ENCODE results near the gene RPL27.

RPL27 gene

DNA sequence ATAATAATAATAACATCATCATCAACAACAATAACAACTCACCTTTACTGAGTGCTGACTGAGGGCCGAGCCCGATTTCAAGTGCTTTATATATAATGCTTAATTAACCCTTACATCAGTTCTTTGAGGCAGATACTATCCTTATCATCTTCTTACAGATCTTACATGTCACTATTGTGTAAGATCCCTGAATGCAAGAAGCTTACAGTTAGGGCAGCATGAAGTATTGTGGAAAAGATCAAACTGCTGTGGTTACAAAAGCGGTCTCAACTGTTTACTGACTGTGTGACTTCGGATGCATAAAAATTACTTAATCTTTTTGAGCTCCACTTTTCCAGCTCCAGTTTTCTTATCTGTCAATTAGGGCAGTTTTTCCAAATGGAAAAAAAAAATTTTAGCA lies 20.7 kb downstream of the RPL27 start:
- TF ChIP-seq GLIS3 (CRISPR knock-in tag; IDR thresholded peaks at IDR 0.05) = no peak
- no peak for TF ChIP-seq ZC3H10 (CRISPR knock-in tag; IDR thresholded peaks at IDR 0.05)
- no peak for ATAC-seq

DNA sequence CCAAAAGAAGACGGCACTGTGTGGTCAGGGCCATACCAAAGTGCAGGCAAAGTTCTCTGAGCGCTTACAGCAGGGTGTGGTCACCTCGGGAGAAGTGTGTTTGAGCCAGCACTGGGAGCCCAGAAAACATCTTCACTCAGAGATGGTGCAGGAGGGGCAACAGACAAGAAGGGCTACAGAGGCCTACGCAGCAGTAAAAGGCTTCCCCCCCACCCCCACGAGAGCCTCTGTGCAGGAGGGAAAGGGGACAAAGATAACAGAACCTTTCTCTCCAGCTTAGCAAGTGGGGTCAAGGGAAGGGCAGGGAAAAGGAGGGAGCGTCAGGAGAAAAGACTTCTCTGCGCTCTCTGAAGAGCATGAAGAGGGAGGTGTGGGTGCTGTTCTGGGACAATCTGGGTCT lies 21.2 kb downstream of the RPL27 start:
- no peak for ATAC-seq
- TF ChIP-seq, protein P1, sequence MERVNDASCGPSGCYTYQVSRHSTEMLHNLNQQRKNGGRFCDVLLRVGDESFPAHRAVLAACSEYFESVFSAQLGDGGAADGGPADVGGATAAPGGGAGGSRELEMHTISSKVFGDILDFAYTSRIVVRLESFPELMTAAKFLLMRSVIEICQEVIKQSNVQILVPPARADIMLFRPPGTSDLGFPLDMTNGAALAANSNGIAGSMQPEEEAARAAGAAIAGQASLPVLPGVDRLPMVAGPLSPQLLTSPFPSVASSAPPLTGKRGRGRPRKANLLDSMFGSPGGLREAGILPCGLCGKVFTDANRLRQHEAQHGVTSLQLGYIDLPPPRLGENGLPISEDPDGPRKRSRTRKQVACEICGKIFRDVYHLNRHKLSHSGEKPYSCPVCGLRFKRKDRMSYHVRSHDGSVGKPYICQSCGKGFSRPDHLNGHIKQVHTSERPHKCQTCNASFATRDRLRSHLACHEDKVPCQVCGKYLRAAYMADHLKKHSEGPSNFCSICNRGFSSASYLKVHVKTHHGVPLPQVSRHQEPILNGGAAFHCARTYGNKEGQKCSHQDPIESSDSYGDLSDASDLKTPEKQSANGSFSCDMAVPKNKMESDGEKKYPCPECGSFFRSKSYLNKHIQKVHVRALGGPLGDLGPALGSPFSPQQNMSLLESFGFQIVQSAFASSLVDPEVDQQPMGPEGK (CRISPR knock-in tag; IDR thresholded peaks at IDR 0.05; ENCODE audit: borderline replicate concordance) = no peak
- TF ChIP-seq RARB (CRISPR knock-in tag; IDR thresholded peaks at IDR 0.05) (no peak), ZNF565 (CRISPR knock-in tag; conservative IDR thresholded peaks at IDR 0.05; ENCODE audit: low read depth) (no peak), ZFP30 (CRISPR knock-in tag; IDR thresholded peaks at IDR 0.05) (no peak), ZC3H10 (CRISPR knock-in tag; IDR thresholded peaks at IDR 0.05) (no peak), ISL1 (CRISPR knock-in tag; IDR thresholded peaks at IDR 0.05) (no peak), TCF4 (CRISPR knock-in tag; IDR thresholded peaks at IDR 0.05; ENCODE audit: borderline replicate concordance) (no peak), ZNF70 (CRISPR knock-in tag; IDR thresholded peaks at IDR 0.05) (no peak), GLIS3 (CRISPR knock-in tag; IDR thresholded peaks at IDR 0.05) (no peak), SNAI2 (CRISPR knock-in tag; IDR thresholded peaks at IDR 0.05) (no peak), CSDC2 (CRISPR knock-in tag; IDR thresholded peaks at IDR 0.05) (no peak), ARNTL (CRISPR knock-in tag; IDR thresholded peaks at IDR 0.05; ENCODE audit: borderline replicate concordance, low read depth) (no peak)
- TF ChIP-seq, protein P2, sequence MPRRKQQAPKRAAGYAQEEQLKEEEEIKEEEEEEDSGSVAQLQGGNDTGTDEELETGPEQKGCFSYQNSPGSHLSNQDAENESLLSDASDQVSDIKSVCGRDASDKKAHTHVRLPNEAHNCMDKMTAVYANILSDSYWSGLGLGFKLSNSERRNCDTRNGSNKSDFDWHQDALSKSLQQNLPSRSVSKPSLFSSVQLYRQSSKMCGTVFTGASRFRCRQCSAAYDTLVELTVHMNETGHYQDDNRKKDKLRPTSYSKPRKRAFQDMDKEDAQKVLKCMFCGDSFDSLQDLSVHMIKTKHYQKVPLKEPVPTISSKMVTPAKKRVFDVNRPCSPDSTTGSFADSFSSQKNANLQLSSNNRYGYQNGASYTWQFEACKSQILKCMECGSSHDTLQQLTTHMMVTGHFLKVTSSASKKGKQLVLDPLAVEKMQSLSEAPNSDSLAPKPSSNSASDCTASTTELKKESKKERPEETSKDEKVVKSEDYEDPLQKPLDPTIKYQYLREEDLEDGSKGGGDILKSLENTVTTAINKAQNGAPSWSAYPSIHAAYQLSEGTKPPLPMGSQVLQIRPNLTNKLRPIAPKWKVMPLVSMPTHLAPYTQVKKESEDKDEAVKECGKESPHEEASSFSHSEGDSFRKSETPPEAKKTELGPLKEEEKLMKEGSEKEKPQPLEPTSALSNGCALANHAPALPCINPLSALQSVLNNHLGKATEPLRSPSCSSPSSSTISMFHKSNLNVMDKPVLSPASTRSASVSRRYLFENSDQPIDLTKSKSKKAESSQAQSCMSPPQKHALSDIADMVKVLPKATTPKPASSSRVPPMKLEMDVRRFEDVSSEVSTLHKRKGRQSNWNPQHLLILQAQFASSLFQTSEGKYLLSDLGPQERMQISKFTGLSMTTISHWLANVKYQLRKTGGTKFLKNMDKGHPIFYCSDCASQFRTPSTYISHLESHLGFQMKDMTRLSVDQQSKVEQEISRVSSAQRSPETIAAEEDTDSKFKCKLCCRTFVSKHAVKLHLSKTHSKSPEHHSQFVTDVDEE (CRISPR knock-in tag; IDR thresholded peaks at IDR 0.05) = no peak
- TF ChIP-seq, protein P3, sequence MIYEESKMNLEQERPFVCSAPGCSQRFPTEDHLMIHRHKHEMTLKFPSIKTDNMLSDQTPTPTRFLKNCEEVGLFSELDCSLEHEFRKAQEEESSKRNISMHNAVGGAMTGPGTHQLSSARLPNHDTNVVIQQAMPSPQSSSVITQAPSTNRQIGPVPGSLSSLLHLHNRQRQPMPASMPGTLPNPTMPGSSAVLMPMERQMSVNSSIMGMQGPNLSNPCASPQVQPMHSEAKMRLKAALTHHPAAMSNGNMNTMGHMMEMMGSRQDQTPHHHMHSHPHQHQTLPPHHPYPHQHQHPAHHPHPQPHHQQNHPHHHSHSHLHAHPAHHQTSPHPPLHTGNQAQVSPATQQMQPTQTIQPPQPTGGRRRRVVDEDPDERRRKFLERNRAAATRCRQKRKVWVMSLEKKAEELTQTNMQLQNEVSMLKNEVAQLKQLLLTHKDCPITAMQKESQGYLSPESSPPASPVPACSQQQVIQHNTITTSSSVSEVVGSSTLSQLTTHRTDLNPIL (CRISPR knock-in tag; IDR thresholded peaks at IDR 0.05; ENCODE audit: low read depth) = no peak

DNA sequence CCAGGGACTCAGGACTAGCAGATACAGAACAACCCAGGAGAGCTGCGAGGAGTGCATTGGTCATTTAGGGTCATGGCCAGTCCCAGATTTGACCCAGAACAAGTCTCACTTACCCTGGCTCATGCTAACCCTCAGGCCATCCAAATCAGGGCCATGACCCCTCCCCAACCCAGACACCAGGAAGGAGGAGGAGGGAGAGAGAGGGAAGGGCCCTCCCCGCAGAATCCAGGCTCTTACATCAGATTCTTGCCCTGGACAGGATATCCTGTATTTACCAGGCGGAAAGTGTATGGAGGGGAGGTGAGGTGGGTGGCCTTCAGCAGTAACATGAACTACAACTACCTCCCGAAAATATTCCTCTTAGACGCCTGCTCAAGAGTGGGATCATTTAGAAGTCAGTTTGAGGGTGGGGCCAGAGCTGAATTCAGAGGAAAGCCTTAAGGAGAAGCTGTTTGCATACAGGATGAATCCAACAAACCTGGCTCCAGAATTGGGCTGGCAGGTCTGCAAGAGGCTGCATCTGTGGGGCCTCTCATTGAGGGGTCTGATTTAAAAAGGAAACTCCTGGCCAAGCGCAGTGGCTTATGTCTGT lies 21.9 kb downstream of the RPL27 start:
- no peak for ATAC-seq
- no peak for TF ChIP-seq ZFP3 (CRISPR knock-in tag; IDR thresholded peaks at IDR 0.05)
- TF ChIP-seq ESRRG (CRISPR knock-in tag; IDR thresholded peaks at IDR 0.05) = no peak
- no peak for TF ChIP-seq ARNTL (CRISPR knock-in tag; IDR thresholded peaks at IDR 0.05; ENCODE audit: borderline replicate concordance, low read depth)
- no peak for TF ChIP-seq ZNF70 (CRISPR knock-in tag; IDR thresholded peaks at IDR 0.05)
- TF ChIP-seq, protein P3 (CRISPR knock-in tag; IDR thresholded peaks at IDR 0.05; ENCODE audit: low read depth) = no peak
- no peak for TF ChIP-seq ZC3H10 (CRISPR knock-in tag; IDR thresholded peaks at IDR 0.05)
- TF ChIP-seq GLIS3 (CRISPR knock-in tag; IDR thresholded peaks at IDR 0.05) = no peak
- TF ChIP-seq, protein P4, sequence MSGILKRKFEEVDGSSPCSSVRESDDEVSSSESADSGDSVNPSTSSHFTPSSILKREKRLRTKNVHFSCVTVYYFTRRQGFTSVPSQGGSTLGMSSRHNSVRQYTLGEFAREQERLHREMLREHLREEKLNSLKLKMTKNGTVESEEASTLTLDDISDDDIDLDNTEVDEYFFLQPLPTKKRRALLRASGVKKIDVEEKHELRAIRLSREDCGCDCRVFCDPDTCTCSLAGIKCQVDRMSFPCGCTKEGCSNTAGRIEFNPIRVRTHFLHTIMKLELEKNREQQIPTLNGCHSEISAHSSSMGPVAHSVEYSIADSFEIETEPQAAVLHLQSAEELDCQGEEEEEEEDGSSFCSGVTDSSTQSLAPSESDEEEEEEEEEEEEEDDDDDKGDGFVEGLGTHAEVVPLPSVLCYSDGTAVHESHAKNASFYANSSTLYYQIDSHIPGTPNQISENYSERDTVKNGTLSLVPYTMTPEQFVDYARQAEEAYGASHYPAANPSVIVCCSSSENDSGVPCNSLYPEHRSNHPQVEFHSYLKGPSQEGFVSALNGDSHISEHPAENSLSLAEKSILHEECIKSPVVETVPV (CRISPR knock-in tag; IDR thresholded peaks at IDR 0.05) = no peak
- TF ChIP-seq PPARA (CRISPR knock-in tag; IDR thresholded peaks at IDR 0.05; ENCODE audit: borderline replicate concordance) = no peak
- TF ChIP-seq, protein P1 (CRISPR knock-in tag; IDR thresholded peaks at IDR 0.05; ENCODE audit: borderline replicate concordance) = no peak
- TF ChIP-seq BACH2 (CRISPR knock-in tag; IDR thresholded peaks at IDR 0.05; ENCODE audit: borderline replicate concordance) = no peak
- TF ChIP-seq, protein P2 (CRISPR knock-in tag; IDR thresholded peaks at IDR 0.05) = no peak
- TF ChIP-seq ZNF565 (CRISPR knock-in tag; conservative IDR thresholded peaks at IDR 0.05; ENCODE audit: low read depth) = no peak
- TF ChIP-seq ZNF8 (CRISPR knock-in tag; IDR thresholded peaks at IDR 0.05) = no peak
- no peak for TF ChIP-seq RARB (CRISPR knock-in tag; IDR thresholded peaks at IDR 0.05)
- no peak for TF ChIP-seq CSDC2 (CRISPR knock-in tag; IDR thresholded peaks at IDR 0.05)
- no peak for TF ChIP-seq OSR1 (CRISPR knock-in tag; IDR thresholded peaks at IDR 0.05)
- TF ChIP-seq ZFP30 (CRISPR knock-in tag; IDR thresholded peaks at IDR 0.05) = no peak
- no peak for TF ChIP-seq TCF4 (CRISPR knock-in tag; IDR thresholded peaks at IDR 0.05; ENCODE audit: borderline replicate concordance)
